Type B pancreatic cell (in vitro differentiated cells): Measurements from ENCODE around the gene MEF2C. TPM values are rescaled to one million over a fixed set of nuclear protein-coding genes. Genes with fewer than 3 reads are reported as not detected.

Experiments used
- DNase-seq: peaks from one replicate; pipeline ENCODE4 v3.0.0; 2021; ENCODE audit warnings: mixed read lengths; ENCODE audit not compliant: unreplicated experiment; ENCODE audit errors: extremely low spot score
- H3K27ac Mint-ChIP-seq: 2 replicates; pipeline ENCODE4 v1.8.0; 2021; ENCODE audit warnings: mild to moderate bottlenecking, mixed read lengths
- H3K27me3 Mint-ChIP-seq: 2 replicates; pipeline ENCODE4 v1.8.0; 2021; ENCODE audit warnings: mixed read lengths
- H3K36me3 Mint-ChIP-seq: 2 replicates; pipeline ENCODE4 v1.8.0; 2021; ENCODE audit warnings: mixed read lengths
- H3K4me1 Mint-ChIP-seq: one replicate; pipeline ENCODE4 v1.8.0; 2021; ENCODE audit warnings: mixed read lengths; ENCODE audit not compliant: unreplicated experiment
- H3K4me3 Mint-ChIP-seq: 2 replicates; pipeline ENCODE4 v1.8.0; 2021; ENCODE audit warnings: mild to moderate bottlenecking, mixed read lengths
- H3K9me3 Mint-ChIP-seq: 2 replicates; pipeline ENCODE4 v1.8.0; 2021; ENCODE audit warnings: mixed read lengths
- total RNA-seq: library from RNA; stranded (reverse); gene quantifications from 2 replicates; pipeline ENCODE4 v1.2.1, GENCODE V29; 2021; ENCODE audit warnings: low replicate concordance
- TF ChIP-seq, protein P1 (sequence below): fragments of 200-600 bp; sonication (generic); conservative IDR thresholded peaks from 2 replicates; pipeline ENCODE4 v1.5.0; 2021; ENCODE audit warnings: antibody characterized with exemption, mild to moderate bottlenecking

The MEF2C gene
- total RNA-seq, 1 donor from 2014 or later = 12.0 TPM

DNA sequence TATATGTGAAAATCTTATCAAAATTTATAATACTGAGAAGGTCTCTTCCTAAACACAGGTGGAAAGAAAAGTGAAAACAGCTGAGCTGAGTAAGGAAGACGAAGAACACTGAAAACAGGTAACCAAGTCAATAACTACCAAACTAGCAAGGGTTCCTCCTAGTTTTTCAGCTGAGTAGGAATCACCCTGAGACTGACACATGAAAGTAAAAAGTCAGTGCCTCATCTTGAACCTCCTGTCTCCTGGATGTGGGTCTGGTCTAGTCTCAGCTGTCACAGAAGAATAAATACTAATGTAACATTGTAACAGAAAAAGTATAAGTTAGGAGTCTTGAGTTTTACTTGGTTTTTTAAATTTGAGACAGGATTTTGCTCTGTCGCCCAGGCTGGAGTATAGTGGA lies 121.0 kb downstream of the MEF2C start:
- TF ChIP-seq, protein P1, sequence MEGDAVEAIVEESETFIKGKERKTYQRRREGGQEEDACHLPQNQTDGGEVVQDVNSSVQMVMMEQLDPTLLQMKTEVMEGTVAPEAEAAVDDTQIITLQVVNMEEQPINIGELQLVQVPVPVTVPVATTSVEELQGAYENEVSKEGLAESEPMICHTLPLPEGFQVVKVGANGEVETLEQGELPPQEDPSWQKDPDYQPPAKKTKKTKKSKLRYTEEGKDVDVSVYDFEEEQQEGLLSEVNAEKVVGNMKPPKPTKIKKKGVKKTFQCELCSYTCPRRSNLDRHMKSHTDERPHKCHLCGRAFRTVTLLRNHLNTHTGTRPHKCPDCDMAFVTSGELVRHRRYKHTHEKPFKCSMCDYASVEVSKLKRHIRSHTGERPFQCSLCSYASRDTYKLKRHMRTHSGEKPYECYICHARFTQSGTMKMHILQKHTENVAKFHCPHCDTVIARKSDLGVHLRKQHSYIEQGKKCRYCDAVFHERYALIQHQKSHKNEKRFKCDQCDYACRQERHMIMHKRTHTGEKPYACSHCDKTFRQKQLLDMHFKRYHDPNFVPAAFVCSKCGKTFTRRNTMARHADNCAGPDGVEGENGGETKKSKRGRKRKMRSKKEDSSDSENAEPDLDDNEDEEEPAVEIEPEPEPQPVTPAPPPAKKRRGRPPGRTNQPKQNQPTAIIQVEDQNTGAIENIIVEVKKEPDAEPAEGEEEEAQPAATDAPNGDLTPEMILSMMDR = no peak
- no peaks in the 10 kb centered on the region for H3K36me3 Mint-ChIP-seq
- no peaks in the 10 kb centered on the region for H3K9me3 Mint-ChIP-seq
- H3K4me3 Mint-ChIP-seq = no peak overlapping the region
- peaks cover 15% of the 10 kb centered on the region for H3K4me1 Mint-ChIP-seq
- H3K27me3 Mint-ChIP-seq = no peaks in the 10 kb centered on the region
- no peak overlapping the region for H3K27ac Mint-ChIP-seq
- DNase-seq = no peak

DNA sequence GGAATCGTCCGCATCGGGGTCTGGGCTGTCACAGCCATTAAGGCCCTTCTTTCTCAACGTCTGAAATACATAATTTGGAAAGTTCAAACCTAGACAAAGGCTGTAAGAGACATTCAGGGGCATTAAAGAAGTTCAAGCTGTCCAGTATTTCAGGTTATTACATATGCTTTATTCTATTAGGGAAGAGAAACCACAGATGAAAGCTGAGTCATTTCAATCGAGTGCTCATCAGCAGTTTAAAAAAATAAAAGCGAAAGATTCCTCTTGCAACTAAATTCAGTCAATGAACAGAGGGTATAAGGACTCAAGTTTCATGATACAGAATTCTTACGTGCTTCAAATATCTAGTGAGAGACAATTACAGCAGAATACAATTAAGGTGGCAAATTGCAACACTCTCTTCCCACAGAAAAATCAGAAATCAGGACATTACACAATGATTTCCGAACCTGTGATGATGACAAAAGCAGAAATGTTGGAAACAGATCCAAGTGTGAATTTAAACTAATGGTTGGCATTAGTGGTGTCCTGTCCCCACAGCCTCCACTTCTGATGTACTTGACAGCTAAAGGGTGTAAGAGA lies 121.6 kb downstream of the MEF2C start:
- Mint-ChIP-seq H3K36me3 (no peaks in the 10 kb centered on the region), H3K4me1 (peaks cover 15% of the 10 kb centered on the region), H3K9me3 (no peaks in the 10 kb centered on the region), H3K27ac (no peak overlapping the region), H3K4me3 (no peak overlapping the region), H3K27me3 (no peaks in the 10 kb centered on the region)
- TF ChIP-seq, protein P1 = no peak
- DNase-seq = no peak

DNA sequence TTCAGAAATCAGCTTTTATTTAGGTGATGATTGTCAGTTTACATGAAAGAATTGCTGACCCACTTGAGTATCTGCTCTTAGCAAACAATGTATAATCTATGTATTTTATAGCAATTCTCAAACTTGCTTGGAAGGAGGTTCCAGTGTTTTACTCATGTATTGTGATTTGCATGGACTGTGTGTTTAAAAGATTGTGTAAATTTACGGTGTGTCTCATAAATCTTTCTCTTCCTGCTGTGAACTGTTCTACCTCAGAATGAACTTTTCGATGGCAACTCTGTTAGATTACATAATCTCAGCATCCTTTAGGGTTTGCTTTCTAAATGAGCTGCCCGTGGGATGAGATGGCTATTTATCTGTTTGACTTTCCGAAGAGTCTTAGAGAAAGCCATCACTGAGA lies 122.5 kb downstream of the MEF2C start:
- Mint-ChIP-seq H3K27me3 (no peaks in the 10 kb centered on the region), H3K4me1 (peaks cover 15% of the 10 kb centered on the region), H3K4me3 (no peak overlapping the region), H3K9me3 (no peaks in the 10 kb centered on the region), H3K27ac (no peak overlapping the region), H3K36me3 (no peaks in the 10 kb centered on the region)
- TF ChIP-seq, protein P1 = no peak
- DNase-seq = no peak

DNA sequence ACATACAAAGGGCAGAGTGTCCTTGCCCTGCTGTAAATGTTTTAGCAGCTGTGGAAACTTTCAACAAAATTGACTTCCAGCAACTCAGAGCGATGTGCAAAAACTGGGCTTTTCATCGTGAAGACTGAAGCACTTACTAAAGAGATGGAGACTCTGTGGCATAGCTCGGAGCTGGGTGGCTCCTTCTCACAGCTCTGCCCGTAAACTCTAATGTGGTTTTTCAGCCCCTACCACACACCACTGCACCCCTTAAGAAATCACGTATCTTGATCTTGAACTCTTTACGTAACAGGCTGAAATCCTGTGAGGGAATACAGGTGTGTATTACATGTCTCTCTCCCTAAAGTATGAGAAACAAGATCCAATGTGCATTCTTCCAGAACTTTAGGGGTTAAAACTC lies 124.4 kb downstream of the MEF2C start:
- Mint-ChIP-seq H3K36me3 (no peaks in the 10 kb centered on the region), H3K27ac (no peak overlapping the region), H3K4me3 (no peak overlapping the region), H3K4me1 (peaks cover 15% of the 10 kb centered on the region), H3K27me3 (no peaks in the 10 kb centered on the region), H3K9me3 (no peaks in the 10 kb centered on the region)
- TF ChIP-seq, protein P1 = no peak
- DNase-seq = no peak

DNA sequence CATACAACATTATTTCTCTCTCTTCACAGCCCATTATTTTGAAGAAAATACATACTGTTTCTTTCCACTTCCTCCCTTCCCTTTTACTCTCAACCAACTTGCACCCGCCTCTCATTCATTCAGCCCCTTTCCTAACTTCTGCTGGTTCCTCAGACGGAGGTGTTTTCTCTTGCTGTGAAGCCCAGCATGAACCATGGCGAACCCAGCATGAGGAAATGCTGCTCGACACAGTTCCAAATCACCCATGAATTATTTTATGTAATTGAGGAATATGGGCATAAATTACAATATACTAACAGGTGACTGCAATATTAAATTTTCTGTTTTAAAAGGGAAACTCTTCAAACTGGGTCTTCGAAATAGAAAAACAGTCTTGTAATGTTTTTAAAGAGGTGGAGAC lies 124.8 kb downstream of the MEF2C start:
- Mint-ChIP-seq H3K4me1 (peaks cover 15% of the 10 kb centered on the region), H3K9me3 (no peaks in the 10 kb centered on the region), H3K4me3 (no peak overlapping the region), H3K27ac (no peak overlapping the region), H3K36me3 (no peaks in the 10 kb centered on the region), H3K27me3 (no peaks in the 10 kb centered on the region)
- DNase-seq = no peak
- TF ChIP-seq, protein P1 = no peak

DNA sequence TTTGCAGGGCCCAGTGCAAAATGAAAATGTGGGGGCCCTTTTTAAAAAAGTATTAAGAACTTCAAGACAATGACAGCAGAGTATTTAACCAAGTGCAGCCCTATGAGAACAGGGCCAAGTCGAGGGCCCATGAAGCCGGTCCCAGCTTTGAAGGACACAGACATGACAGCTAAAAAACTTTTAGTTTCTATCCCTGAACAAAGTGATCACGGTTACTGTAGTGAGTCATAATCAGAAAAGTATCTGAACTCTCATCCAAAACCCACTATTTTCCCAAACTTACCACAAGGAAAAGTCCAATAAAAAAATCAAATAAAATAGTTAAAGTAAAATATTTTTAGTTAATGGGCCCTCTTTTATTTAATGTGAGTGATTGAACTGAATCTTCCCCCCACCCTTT lies 126.0 kb downstream of the MEF2C start:
- Mint-ChIP-seq H3K4me1 (peaks cover 15% of the 10 kb centered on the region), H3K36me3 (no peaks in the 10 kb centered on the region), H3K4me3 (no peak overlapping the region), H3K9me3 (no peaks in the 10 kb centered on the region), H3K27me3 (no peaks in the 10 kb centered on the region), H3K27ac (no peak overlapping the region)
- no peak for DNase-seq
- TF ChIP-seq, protein P1 = no peak
